Right ventricle myocardium superior (tissue), 1 donor: Measurements from ENCODE around the gene ASXL1. TPM values are rescaled to one million over a fixed set of nuclear protein-coding genes. Genes with fewer than 3 reads are reported as not detected.
A peak's percentile ranks its signal among the peaks of the same experiment; 100 is the strongest.
"Not testable (repeated sequence)": the region's sequence is repeated elsewhere in the genome, so short reads cannot be mapped to it uniquely, and the experiment has no call there.

ENCODE experiments used
- ATAC-seq: fragments of 200-7000 bp; cut with Tn5 transposase; one replicate; pipeline ENCODE4 v1.9.1; 2020; ENCODE audit warnings: mild to moderate bottlenecking; ENCODE audit not compliant: poor library complexity
- DNase-seq: peaks from one replicate; pipeline ENCODE4 v3.0.0-alpha.2; 2020
- intact Hi-C: fragments of 100-400 bp; cut with DNase I; formaldehyde crosslinking; loops from one replicate; pipeline ENCODE4 v1.11.2; 2022
- long read RNA-seq: library from polyadenylated mRNA; unstranded; transcript quantifications from one replicate; pipeline ENCODE4 v2.0.0, GENCODE V29; 2021
- total RNA-seq: library from RNA; stranded (reverse); fragmentation: NEBNext Ultra II Directional; extraction: Animal tissue kit (Norgen Biotek cat#: 25700); gene quantifications from one replicate; pipeline ENCODE4 v1.2.1, GENCODE V29; 2021
- donor health status: DM: no; HTN: yes; CAD: no; lungs with severe emphysema.

ASXL1 gene
- 24.5 TPM for total RNA-seq
- long read RNA-seq, partial matches to known transcripts = 28 of 28 reads
- long read RNA-seq, other reads (novel, unspliced or antisense) = 0 of 28 reads

DNA sequence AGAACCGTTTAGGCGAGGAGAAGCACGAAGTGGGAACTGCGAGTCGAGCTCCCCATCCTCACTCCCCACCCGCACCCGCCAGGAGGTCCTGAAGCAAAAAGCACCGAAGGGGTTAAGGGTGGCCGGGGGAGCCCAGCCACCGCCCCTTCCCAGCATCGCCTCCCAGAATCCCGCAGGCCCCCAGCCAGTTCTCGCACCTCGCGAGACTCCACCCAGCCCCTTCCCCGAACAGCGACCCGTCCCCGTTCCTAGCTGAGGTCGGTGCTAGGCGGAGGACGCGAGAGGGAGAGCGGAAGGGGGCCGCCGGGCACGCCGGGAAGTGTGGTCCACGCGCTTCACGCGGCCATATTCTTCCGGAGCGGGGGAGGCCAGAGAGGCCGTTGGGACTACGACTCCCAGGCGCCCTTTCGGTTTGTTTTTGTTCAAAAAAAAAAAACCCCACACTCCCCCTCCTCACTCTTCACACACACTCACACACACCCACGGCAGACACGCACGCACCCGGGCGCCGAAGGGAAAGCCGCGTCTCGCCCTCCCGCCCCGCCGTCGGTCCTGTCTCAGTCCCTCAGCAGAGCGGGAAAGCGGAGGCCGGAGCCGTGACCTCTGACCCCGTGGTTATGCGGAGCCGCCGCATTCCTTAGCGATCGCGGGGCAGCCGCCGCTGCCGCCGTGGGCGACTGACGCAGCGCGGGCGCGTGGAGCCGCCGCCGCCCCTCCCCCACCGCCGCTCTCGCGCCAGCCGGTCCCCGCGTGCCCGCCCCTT, at the start of gene ASXL1:
TSS of gene ASXL1 (plus strand) at position 463 of the 763 bp plus-strand sequence. CDS start 445 bp downstream, outside the sequence.
- peak; percentile 97 for ATAC-seq
- DNase-seq = peak; percentile 98
- intact Hi-C loops = no loop called here

DNA sequence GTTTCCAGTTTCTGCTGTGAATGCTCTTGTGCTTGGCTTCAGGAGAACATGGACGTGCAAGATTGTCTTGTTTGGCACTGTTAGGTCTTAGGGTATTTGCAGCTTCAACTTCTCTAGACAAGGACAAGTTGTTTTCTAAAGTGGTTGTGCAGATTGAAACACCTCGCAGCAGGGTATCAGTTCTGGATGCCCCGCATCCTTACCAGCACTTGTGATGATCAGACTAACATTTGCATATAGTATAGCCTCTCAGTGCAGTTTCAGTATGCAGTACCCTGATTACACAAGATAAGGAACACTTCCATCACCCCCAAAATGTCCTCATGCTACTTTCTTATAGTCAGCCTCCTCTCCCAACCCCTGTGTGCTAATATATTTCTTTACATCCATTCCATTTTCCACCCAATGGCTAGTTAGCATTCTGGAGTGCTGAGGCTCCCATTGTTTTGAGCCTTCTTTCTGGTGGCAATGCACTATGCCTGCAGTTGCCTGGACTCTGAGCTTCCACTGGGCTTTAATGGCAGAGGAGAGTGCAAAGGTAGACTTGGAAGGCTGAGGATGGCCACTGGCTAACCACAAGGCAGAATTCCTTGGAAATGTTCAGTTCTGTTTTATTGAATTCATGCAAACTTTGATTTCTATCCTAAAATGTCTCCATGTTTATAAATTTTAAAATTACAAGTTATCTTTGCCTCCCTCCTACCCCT, 45.3 kb upstream of the ASXL1 start:
- no peak for ATAC-seq
- no peak for DNase-seq
- intact Hi-C loops = no loop called here

DNA sequence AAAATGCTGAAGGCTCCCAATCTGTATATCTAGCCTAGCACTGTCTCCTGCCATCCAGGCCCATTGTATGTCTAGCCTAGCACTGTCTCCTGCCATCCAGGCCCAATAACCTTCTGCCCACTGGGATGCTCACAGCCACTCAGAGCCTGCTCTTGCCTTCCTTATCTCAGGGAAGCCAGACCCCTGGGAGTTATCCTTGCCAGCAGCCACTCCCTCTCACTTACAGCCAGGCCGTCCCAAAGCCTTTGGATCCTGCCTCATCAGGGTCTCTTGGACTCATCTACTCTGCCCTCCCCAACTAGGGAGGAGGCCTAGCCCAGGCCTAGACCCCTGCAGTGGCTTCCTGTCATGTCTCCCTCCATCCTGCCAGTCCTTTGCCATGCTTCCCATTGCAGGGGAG, 43.4 kb upstream of the ASXL1 start:
- ATAC-seq (no peak), DNase-seq (no peak)
- intact Hi-C loops = no loop called here

DNA sequence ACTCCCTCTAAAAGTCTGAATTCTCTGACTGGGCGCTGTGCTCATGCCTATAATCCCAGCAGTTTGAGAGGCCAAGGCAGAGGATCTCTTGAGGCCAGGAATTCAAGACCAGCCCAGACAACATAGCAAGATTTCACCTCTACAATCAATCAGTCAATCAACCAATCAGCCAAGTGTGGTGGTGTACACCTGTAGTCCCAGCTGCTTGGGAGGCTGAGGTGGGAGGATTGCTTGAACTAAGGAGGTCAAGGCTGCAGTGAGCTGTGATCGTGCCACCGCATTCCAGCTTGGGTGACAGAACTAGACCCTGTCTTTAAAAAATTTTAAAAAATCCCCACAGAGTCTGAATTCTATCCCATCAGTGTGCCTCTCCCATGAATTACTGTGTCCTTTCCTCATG, 42.7 kb upstream of the ASXL1 start:
- no peak for DNase-seq
- ATAC-seq = no peak
- intact Hi-C loops = no loop called here

DNA sequence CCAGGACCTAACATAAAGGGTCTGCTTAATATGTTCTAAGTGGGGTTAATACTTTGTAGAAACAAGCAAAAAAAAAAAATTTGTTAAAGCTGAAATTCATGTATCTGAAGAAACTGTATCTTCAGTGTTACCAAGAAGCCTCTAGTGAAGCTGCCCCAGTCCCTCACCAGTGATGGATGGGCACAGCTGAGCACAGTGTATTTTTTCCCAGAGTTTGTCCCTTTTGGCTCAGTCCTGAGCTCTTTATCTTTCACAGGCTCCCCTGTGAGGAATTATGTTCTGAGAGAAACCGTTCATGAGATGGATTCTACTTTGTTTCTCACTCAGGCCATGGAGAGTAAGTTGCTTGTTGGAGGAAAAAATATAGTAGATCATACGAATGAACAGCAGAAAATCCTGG, 42.2 kb upstream of the ASXL1 start:
- intact Hi-C loops = no loop called here
- ATAC-seq = no peak
- no peak for DNase-seq

DNA sequence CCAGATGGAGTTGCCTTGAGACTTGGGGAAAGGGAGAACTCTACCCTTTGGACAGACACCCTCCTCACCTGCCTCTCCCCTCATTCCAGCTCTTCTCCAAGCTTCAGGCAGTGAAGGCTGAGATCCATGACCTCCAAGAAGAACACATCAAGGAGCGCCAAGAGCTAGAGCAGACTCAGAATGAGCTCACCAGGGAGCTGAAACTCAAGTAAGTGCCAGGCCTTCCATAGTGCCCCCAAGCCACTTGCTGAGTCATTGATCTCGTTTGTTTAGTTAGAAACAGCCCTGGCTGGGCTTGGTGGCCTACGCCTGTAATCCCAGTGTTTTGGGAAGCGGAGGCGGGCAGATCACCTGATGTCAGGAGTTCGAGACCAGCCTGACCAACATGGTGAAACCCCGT, 41.5 kb upstream of the ASXL1 start:
- no peak for ATAC-seq
- no peak for DNase-seq

DNA sequence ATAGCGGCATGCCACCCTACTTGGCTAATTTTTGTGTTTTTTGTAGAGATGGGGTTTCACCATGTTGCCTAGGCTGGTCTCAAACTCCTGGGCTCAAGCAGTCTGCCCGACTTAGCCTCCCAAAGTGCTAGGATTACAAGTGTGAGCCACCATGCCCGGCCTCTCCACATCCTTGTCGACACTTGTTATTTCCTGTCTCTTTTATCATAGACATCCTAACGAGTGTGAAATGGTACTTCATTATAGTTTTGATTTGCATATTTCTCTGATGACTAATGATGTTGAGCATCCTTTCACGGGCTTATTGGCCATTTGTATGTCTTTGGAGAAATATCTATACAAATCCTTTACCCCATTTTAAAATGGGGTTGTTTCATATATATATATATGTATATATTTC, 39.0 kb upstream of the ASXL1 start:
- DNase-seq = no peak
- no peak for ATAC-seq
- intact Hi-C loops = no loop called here

More for the DNA sequence above, 41.5 kb upstream of the ASXL1 start:
- intact Hi-C loops = no loop called here

DNA sequence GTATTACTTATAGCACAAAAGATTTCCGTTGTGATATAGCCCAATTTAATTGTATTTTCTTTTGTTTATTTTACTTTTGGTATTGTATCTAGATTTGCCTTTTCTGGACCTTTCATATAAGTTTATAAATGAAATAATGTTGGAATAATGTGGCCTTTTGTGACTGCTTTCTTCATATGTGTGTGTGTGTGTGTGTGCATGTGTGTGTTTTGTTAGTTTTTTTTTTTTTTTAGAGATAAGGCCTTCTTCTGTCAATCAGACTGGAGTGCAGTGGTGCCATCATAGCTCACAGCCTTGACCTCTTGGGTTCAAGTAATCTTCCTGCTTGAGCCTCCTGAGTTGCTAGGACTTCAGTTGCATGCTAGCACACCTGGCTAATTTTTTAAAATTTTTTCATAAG, 37.8 kb upstream of the ASXL1 start:
- intact Hi-C loops = no loop called here
- no peak for DNase-seq
- no peak for ATAC-seq

DNA sequence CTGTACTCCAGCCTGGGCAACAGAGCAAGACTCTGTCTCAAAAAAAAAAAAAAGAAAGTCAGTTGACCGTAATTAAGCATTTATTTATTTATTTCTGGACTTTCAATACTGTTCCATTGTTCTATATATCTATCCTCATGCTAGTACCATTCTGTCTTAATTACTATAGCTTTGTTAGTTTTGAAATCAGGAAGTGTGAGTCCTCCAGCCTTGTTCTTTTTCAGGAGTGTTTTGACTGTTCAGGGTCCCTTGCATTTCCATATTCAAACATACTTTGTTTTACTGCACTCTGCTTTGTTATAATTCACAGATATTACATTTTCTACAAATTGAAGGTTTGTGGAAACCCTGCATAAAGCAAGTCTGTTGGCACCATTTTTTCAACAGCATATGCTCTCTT, 36.7 kb upstream of the ASXL1 start:
- intact Hi-C loops = no loop called here
- no peak for DNase-seq
- no peak for ATAC-seq

DNA sequence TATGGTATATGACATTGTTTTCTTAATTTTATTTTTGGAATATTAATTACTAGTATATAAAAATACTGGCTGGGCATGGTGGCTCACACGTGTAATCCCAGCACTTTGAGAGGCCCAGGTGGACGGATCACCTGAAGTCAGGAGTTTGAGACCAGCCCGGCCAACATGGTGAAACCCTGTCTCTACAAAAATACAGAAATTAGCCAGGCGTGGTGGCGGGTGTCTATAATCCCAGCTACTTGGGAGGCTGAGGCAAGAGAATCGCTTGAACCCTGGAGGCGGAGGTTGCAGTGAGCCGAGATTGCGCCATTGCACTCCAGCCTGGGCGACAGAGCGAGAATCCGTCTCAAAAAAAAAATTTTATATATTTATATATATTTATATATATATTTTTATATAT, 35.9 kb upstream of the ASXL1 start:
- ATAC-seq, intact Hi-C loops, DNase-seq: not testable (repeated sequence)

DNA sequence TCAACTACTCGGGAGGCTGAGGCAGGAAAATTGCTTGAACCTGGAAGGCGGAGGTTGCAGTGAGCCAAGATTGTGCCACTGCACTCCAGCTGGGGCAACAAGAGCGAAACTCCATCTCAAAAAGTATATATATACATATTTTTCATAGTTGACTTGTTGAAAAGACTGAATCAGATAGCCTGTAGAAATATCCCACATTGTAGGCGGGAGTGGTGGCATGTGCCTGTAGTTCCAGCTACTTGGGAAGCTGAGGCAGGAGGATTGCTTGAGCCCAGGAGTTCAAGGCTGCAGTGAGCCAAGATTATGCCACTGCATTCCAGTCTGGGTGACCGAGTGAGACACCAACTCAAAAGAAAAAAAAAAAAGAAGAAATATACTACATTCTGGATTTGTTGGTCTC, 34.4 kb upstream of the ASXL1 start:
- intact Hi-C loops, ATAC-seq, DNase-seq: not testable (repeated sequence)

DNA sequence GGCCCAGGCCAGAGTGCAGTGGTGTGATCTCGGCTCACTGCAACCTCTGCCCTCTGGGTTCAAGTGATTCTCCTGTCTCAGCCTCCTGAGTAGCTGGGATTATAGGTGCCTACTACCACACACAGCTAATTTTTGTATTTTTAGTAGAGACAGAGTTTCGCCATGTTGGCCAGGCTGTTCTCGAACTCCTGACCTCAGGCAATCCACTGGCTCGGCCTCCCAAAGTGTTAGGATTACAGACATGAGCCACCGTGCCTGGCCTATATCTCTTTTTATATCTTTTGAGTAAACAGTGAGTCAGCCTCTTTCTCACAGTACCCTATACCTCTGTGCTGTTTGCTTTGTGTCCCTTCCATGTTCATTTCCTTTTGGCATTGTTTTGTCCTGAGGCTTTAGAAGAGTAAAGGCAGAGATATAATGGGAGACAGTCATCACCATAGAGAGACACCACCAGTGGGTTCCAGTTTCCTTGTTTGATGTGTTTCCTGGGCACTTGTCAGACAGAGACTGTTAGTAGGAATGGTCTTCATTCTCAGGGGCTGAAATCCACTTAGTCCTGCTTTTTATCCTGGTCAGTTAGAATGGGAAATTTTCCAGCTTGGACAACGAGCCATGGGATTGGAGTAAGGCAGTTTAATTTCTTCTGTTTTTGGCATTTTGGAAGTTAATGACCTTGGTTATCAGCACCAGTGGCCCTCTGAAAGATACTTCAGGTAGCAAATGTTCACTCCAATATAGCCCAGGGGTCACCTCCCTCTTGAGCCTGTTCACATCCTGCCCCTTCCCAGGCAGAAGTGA, 32.2 kb upstream of the ASXL1 start:
- DNase-seq (no peak), ATAC-seq (no peak)
- intact Hi-C loops = no loop called here

DNA sequence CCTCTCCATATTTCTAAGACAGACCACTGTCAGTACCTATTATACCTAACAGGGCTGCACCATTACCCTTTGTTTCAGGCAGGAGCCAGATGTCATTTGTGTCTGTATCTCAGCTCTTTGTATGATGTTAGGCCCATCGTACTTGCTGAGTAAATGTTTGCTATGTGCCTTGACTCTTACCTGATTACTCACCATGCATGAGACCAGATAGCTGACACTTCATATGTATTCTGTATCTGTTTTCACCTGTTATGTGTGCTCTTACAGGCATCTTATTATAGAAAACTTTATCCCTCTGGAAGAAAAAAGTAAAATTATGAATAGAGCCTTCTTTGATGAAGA, 31.7 kb upstream of the ASXL1 start:
- DNase-seq (no peak), ATAC-seq (no peak)
- intact Hi-C loops = no loop called here

DNA sequence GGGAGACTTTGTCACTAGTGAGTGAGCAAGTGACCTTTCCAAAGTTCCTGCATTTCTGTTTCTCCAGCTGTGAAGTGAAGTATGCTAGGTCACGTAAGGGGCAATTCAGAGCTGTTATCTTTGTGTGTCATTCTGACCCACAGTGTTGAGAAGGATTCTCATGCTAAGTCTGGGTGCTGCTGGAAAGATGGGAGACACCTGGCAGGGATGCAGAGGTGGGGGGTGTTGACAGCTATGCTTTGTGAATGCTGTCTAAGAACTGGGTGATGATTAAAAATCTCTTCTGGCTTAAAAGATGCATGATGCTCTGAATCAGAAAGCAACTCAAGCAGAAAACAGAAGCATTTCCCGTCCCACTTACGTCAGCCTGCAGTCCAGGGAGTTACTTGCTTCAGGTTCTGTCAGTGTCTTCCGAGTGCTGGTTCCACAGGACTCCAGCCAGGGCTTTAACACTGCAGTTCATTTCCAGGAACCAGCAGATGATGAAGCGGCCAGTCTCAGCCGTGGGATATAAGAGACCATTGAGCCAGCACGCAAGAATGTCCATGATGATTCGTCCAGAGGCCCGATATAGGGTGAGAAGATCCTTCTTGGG, 30.9 kb upstream of the ASXL1 start:
- intact Hi-C loops = no loop called here
- ATAC-seq = no peak
- no peak for DNase-seq

DNA sequence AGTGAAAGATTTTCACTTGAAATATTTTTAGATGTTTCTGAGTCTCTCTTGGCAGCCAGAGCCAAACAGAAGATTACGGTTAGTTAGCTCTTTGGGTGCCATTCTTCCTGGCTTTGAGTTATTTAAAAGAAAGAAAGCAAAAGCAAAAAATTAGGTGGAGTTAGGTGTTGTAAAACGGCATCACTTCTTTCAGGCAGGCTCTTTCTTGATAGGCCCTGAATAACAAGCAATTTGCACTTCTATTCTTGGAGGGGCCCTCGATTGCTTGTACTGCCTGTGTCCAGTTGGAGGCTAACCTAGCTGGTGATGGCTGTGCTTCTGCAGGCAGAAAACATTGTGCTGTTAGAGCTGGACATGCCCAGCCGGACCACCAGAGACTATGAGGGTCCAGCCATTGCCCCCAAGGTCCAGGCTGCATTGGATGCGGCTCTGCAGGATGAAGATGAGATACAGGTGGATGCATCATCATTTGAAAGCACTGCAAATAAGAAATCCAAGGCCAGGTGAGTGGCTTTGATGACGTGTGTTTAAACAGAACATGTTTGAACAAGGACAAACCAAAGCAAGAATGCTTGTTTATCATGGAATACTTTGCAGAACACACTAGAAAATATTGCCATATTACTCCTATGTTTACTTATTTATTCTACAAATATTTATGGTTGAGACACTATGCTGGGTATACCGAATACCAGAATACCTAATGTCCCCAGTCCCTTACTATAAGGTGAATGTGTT, 28.1 kb upstream of the ASXL1 start:
- intact Hi-C loops = loop anchor here (10.0 kb wide), 1 partner anchor 155 kb away; no protein-coding TSS in a partner anchor
- ATAC-seq (no peak), DNase-seq (no peak)

DNA sequence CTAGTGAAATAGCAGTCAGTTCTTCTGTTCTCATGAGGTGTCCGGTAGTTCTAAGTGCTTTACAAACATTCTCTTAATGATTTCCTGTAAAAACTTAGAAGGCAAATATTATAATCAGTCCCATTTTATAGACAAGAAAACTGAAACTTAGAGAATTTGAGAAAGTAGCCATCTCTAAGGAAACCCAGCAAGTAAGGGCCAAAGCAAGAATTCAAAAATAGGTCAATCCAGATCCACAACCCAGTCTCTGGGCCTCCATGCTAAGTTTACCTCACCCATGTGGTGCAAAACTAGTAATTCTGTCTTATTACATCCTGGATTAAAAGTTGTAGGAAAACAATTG, 27.6 kb upstream of the ASXL1 start:
- intact Hi-C loops = loop anchor here (10.0 kb wide), 1 partner anchor 154 kb away; no protein-coding TSS in a partner anchor
- DNase-seq (no peak), ATAC-seq (no peak)

DNA sequence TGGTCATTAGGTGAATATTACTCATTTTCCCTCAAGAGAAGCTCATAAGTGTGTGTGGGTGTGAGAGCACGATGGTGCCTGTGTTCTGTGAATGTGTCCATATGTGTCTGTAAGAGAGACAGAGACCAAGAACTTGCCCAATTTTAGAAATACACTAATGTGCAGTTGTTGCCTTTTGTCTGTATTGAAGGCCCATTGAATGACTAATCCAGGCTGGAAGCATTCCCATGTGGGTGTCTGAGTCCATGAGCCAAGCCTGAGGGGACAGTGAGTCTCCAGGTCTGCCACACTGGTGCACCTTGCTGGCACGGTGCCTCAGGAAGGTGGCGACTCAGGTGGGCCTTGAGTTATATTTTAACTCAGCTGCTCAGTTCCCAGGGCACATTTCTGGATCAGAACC, 25.5 kb upstream of the ASXL1 start:
- intact Hi-C loops = loop anchor here (10.0 kb wide), 1 partner anchor 152 kb away; no protein-coding TSS in a partner anchor
- ATAC-seq = no peak
- DNase-seq = no peak
